NCI-H1092 treated with DMSO at 0.1 percent for 48 hours (cell line): ENCODE measurements around the gene MYRF.

Experiments
- DNase-seq: peaks from one replicate; lab custom pipeline; 2025; lab: John Stamatoyannopoulos, UW

Gene MYRF

DNA sequence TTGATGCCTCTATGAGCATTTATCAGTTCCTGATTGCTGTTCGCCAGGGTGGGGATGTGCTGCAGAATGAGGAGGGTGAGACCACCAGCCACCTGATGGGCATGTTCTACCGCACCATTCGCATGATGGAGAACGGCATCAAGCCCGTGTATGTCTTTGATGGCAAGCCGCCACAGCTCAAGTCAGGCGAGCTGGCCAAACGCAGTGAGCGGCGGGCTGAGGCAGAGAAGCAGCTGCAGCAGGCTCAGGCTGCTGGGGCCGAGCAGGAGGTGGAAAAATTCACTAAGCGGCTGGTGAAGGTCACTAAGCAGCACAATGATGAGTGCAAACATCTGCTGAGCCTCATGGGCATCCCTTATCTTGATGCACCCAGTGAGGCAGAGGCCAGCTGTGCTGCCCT, 43.0 kb downstream of the MYRF start:
- DNase-seq = no peak

GRCh38 chr11:61795876-61796526, 43.6 kb downstream of the MYRF start:
- DNase-seq = no peak

GRCh38 chr11:61797263-61797944, 45.0 kb downstream of the MYRF start:
- DNase-seq = peak; percentile 68

GRCh38 chr11:61799665-61800284, 47.3 kb downstream of the MYRF start:
- DNase-seq = no peak

DNA sequence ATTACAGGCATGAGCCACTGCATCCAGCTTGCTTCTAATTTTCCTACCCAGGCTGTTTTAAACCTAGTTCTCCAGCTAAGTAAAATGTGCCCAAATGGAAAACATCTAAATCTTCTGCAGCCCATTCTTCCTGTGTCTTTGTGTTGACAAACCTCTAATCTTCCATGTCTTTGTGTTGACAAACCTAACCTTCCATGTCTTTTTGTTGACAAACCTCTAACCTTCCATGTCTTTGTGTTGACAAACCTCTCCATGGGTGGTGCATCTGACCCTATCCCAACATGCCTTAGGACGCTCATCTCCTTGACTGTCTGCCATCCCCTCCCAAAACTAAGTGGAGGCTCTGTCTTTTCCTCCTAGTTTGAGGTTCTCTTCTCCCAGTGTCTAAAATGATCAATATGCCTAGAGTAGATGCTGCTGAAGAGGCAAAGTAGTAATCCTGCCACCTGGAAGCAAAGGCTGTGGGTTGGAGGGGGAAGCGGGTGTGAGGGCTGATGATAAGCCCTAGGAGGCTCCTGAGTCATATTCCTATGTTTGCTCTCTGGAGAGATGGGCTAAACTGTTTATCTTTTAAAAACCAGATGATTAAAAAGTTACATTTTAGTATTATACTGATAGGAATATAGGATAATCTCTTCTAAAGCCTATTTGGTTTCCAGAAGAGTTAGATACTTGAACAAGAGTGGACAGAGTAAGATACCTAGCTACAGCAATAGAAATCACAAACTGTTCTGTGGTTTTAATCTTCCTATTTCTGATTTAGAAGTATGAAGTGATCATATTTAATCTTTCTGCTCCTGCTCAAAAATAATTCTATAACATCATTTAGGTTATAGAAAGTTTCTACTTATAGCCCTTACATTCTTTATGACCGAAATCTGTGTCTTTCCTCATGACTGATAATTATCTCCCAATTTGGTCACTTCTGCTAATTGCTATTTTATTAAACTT, 48.2 kb downstream of the MYRF start:
- no peak for DNase-seq

DNA sequence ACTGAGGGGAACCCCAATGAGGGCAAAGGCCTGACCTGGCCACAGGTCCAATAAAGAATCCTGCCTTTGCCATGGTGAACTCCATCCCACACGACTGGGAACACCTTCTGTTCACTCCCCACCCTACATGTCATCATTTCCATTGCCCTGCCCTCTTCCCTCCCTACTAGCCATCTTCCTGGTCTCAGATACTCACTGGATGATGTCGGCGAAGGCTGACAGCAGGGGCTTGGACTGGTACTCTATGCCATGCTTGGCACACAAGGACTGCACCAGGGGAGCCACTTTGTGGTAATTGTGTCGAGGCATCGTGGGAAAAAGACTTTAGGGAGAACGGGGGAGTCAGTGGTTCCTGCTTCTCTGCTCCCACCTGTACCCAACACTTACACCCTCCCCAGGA, 50.2 kb downstream of the MYRF start:
- no peak for DNase-seq

DNA sequence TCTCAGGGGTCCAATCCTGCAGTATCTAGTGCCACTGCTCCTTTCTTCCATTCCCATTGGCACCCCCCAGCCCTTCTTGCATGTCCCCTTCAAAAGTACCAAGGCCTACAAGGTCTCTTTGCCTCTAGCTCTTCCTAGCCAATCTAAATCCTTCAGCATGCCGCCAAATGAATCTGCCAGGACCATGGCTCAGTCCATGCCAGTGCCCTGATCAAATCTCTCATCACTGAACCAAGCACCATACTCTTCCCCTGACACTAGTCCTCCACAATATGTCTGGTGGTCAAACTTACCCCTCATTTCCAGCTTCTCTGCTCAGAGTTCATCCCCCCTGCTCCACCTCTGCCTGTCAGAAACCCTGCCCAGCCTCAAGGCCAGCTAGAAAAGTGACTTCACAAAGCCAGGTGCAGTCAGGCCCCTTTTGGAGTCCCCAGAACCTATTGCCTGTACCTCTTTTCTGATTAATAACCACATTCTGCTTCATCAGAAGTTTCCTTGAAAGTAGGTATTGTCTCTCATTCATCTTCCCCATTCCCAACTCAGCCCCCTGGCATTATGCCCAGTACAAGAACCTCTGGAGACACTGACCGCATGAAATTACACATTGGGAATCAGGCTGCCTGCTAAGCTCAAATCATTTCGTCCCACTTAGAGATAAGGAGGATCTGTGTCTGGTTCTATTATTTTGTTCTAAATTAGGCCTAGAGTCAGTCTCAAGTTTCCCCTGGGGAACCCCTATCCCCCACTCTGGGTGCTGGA, 51.6 kb downstream of the MYRF start:
- no peak for DNase-seq

DNA sequence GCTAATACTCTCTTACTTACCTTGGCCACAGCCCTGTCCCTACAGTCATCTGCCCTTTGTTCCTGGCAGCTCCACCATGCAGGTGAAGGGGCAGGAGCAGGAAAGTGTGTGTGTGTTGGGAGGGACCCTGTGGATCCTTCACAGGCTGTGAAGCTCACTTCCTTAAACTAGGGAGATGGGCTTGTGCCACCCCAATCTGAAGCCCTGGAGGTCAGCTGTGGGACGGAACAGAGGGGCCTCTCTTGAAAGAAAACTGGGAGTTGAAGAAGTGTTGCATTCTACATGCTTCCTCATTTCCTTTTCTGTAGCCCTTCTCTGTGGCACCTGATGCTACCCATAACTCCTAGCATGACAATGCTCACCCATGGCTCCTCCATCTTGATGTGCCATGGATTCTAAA, 52.7 kb downstream of the MYRF start:
- DNase-seq = no peak

- no peak for DNase-seq
Observed at GRCh38 chr11:61806785-61807184, 54.3 kb downstream of the MYRF start.

DNA sequence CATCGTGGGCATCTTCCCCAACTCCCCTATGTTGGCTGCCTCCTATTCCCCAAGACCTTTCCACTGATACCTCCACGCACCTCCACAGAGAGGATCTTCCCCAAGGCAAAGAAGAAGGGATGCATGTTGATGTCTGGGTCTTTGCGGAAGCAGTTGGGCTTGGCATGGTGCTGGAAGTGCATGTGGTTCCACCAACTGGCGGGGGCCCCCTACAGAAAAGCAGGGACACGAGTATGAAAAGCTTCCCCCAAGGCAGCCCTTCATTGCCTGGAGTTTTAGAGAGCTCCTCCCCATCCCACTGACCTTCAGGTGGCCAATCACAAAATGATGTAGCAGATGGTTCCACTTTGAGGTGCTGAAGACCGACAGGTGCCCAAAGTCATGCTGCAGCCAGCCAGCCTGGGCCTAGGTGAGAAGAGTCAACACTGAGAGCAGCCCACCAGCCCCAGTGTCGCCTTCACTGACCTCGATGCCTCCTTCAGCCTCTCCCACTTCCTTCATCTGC, 58.3 kb downstream of the MYRF start:
- no peak for DNase-seq

GRCh38 chr11:61811831-61812230, 59.4 kb downstream of the MYRF start:
- no peak for DNase-seq

DNA sequence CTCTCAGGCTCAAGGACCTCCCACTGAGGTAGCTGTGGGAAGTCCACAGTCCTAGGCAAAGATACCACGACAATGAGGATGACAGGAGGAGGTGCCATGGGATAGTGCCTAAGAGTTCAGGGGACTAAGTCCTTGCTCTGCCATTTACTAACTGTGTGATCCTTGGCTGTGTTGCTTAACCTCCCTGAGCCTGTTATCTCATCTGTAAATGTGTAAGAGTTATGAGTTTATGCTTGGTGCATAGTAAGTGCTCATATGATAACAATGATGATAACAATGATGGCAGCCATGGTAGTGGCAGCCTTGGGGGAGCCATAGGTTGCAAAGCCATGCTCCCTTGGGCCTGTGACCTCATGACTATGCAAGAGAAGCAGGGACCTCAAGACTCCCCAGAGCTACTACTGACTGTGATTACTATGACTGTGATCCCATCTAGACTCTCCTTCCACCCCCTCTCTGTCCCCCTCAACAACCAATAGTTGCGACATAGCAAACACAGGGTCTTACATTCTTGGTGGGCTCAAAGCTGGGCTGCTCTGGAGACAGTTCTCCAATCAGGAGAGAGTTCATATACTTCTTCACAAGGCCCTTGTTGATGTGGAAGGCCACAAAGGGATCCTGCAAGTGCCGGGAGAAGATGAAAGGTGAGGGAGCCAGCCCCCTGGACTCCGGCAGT, 60.4 kb downstream of the MYRF start:
- DNase-seq = no peak

GRCh38 chr11:61814247-61814957, 62.0 kb downstream of the MYRF start:
- DNase-seq = no peak

- DNase-seq = peak; percentile 94
Observed at GRCh38 chr11:61814958-61815789, 62.7 kb downstream of the MYRF start.

GRCh38 chr11:61815790-61816735, 63.6 kb downstream of the MYRF start:
- DNase-seq = peak; percentile 94

GRCh38 chr11:61816736-61817455, 64.5 kb downstream of the MYRF start, which contains the start of gene FADS1:
Gene FADS1, minus strand, starts transcription at chr11:61817003. Its CDS starts 74 bp downstream, at chr11:61816929.
- DNase-seq = peak; percentile 99
